Epithelial cell of esophagus (primary cell): ENCODE data around the gene CIROP.

Source experiments
- DNase-seq: peaks from one replicate; pipeline ENCODE4 v3.0.0; 2010; ENCODE audit warnings: low read depth
- H3K4me3 ChIP-seq: 2 replicates; pipeline ENCODE4 v1.5.1; 2011; ENCODE audit warnings: mild to moderate bottlenecking, low read length, control low read depth
- TF ChIP-seq, protein P1 (sequence below): IDR thresholded peaks from 2 replicates; pipeline ENCODE4 v1.5.1; 2011; ENCODE audit warnings: low read depth, mild to moderate bottlenecking, low read length, control low read depth, inconsistent platforms; ENCODE audit not compliant: insufficient read depth; ENCODE audit errors: missing control alignments

The CIROP gene

DNA sequence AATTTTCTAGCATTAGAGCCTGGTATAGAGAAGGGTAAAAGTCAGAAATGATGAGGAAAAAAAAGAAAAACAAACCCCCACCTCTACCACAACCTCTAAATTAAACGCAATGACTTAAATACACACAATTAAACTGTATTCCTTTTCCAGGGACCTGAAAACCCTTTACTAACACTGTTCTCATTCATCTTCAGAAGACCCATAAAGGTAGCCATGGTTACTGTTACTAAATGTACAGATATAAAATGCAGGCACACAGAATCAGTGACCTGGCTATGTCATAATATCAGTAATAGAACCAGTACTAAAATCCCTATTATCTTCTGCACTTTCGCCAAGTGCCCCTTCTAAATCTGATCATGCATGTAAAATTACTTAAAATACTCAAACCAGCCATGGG is 11.3 kb downstream of the CIROP start:
- TF ChIP-seq, protein P1, sequence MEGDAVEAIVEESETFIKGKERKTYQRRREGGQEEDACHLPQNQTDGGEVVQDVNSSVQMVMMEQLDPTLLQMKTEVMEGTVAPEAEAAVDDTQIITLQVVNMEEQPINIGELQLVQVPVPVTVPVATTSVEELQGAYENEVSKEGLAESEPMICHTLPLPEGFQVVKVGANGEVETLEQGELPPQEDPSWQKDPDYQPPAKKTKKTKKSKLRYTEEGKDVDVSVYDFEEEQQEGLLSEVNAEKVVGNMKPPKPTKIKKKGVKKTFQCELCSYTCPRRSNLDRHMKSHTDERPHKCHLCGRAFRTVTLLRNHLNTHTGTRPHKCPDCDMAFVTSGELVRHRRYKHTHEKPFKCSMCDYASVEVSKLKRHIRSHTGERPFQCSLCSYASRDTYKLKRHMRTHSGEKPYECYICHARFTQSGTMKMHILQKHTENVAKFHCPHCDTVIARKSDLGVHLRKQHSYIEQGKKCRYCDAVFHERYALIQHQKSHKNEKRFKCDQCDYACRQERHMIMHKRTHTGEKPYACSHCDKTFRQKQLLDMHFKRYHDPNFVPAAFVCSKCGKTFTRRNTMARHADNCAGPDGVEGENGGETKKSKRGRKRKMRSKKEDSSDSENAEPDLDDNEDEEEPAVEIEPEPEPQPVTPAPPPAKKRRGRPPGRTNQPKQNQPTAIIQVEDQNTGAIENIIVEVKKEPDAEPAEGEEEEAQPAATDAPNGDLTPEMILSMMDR: no peak
- peak overlapping the region; percentile 93 for H3K4me3 ChIP-seq
- DNase-seq: no peak

DNA sequence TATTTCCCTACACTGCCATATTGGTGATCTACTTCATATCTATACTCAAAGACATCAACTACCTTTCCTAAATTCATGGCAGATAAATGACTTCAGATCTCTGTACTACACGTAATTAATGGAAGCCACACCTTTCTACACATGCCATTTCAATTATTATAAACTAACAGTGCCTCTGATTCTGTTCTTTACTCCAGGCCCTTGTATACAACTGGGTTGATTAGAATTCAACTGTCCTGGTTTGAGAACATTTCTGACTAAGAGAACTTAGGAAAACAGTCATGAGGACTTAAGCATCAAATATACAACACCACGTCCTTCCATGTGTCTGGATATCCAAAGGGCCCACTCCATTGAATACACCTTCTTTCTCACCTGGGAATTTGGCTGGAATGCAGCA is 11.7 kb downstream of the CIROP start:
- DNase-seq: no peak
- TF ChIP-seq, protein P1: no peak
- H3K4me3 ChIP-seq: no peak overlapping the region

DNA sequence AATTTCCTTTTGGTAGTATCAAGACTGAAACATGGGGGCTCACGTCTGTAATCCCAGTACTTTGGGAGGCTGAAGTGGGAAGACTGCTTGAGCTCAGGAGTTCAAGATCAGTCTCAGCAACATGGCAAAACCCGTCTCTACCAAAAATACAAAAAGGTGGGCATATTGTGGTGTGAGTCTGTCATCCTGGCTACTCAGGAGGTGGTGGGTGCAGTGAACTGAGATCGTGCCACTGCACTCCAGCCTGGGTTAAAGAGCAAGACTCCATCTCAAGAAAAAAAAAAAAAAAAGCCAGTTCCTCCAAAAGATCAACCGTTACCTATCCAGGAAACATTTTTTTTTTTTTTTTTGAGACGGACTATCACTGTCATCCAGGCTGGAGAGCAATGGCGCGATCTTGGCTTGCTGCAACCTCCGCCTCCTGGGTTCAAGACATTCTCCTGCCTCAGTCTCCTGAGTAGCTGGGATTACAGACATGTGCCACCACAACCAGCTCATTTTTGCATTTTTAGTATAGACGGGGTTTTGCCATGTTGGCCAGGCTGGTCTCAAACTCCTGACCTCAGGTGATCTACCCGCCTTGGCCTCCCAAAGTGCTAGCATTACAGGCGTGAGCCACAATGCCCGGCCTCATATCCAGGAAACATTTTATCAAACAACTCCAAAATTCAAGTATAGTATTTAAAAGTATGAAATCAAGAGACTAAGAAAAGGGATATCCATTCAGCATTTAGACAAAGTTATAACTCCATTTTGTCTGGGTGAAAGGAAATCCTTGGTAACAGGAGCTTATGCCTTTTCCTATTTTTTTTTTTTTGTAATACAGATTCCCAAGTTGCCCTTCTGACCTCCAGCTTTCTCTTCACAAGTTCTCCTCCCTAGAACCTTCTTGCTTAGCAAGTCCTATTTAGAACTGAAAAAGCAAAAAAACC is 13.2 kb downstream of the CIROP start:
- H3K4me3 ChIP-seq: no peak overlapping the region
- TF ChIP-seq, protein P1: no peak
- DNase-seq: no peak

GRCh38 chr14:23090254-23090636 is 14.5 kb downstream of the CIROP start:
- no peak for DNase-seq
- no peak overlapping the region for H3K4me3 ChIP-seq
- TF ChIP-seq, protein P1: no peak

GRCh38 chr14:23089498-23090253 is 15.1 kb downstream of the CIROP start:
- TF ChIP-seq, protein P1: no peak
- H3K4me3 ChIP-seq: no peak overlapping the region

GRCh38 chr14:23086565-23086964 is 18.2 kb downstream of the CIROP start:
- DNase-seq: no peak
- H3K4me3 ChIP-seq: no peak overlapping the region
- TF ChIP-seq, protein P1: no peak

More at GRCh38 chr14:23089498-23090253, 15.1 kb downstream of the CIROP start:
- DNase-seq: peak; percentile 15
